Stimulated activated CD4-positive, alpha-beta T cell treated with anti-CD3 and anti-CD28 coated beads, TNF-alpha, amount 100 ng/mL, for 24 hours (primary cell): ENCODE data around the gene CREBBP.

ENCODE experiments used
- DNase-seq, 3 experiments: peaks; one replicate each; pipeline ENCODE4 v3.0.0-alpha.2; 2020; ENCODE audit warnings: low read depth in 3 of 3

CREBBP gene

GRCh38 chr16:3879887-3880564, 487 bp downstream of the CREBBP start:
- peak; percentile 27 to 70 (median 54) for DNase-seq

- no peak for DNase-seq
Measured at GRCh38 chr16:3879258-3879886, 1.1 kb downstream of the CREBBP start.

- no peak for DNase-seq
Measured at GRCh38 chr16:3878610-3879009, 1.9 kb downstream of the CREBBP start.

GRCh38 chr16:3876695-3877094, 3.8 kb downstream of the CREBBP start:
- DNase-seq = no peak

GRCh38 chr16:3876160-3876559, 4.4 kb downstream of the CREBBP start:
- DNase-seq = no peak

GRCh38 chr16:3874794-3875692, 5.5 kb downstream of the CREBBP start:
- DNase-seq = no peak

- no peak for DNase-seq
Measured at GRCh38 chr16:3874242-3874641, 6.3 kb downstream of the CREBBP start.

GRCh38 chr16:3873482-3874173, 6.9 kb downstream of the CREBBP start:
- DNase-seq = no peak

- no peak for DNase-seq
Measured at GRCh38 chr16:3872216-3872895, 8.2 kb downstream of the CREBBP start.

- DNase-seq = no peak
Measured at GRCh38 chr16:3868967-3869366, 11.5 kb downstream of the CREBBP start.

GRCh38 chr16:3868556-3868955, 12.0 kb downstream of the CREBBP start:
- no peak for DNase-seq

- DNase-seq = no peak
Measured at GRCh38 chr16:3866703-3867431, 13.6 kb downstream of the CREBBP start.

GRCh38 chr16:3865241-3865640, 15.3 kb downstream of the CREBBP start:
- DNase-seq = no peak

GRCh38 chr16:3864562-3864961, 16.0 kb downstream of the CREBBP start:
- DNase-seq = no peak

- DNase-seq = no peak
Measured at GRCh38 chr16:3863587-3863986, 16.9 kb downstream of the CREBBP start.

GRCh38 chr16:3861808-3862451, 18.6 kb downstream of the CREBBP start:
- DNase-seq = no peak

- no peak for DNase-seq
Measured at GRCh38 chr16:3859889-3860288, 20.6 kb downstream of the CREBBP start.

- no peak for DNase-seq
Measured at GRCh38 chr16:3858801-3859200, 21.7 kb downstream of the CREBBP start.

- DNase-seq = no peak
Measured at GRCh38 chr16:3857189-3858043, 23.1 kb downstream of the CREBBP start.
